ENCODE measurements around the gene CARF. TPM values are rescaled to one million over a fixed set of nuclear protein-coding genes. Genes with fewer than 3 reads are reported as not detected.

The CARF gene
- polyA plus RNA-seq, 1 donor (not counting 4 experiments of a cell fraction or from before 2014, with no cell fraction given), result 5.2 TPM

DNA sequence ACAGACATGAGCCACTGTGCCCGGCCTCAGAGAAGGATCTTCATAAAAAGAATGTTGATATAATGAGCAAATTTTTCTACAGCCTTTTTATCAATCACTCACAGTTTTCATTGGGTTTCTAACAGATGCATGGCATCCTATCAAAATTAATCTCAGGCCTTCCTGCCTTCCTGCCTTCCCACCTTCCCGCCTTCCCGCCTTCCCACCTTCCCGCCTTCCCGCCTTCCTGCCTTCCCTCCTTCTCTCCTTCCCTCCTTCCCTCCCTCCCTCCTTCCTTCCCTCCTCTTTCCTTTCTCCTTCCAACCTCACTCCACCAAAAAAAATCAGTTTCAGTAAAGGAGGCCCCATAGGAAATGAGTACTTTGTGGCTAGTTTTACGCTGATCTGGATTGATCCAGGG is 48.4 kb downstream of the CARF start:
- Histone ChIP-seq H3K4me3 (ENCODE audit: control insufficient read depth in 2 of 3, extremely low read depth in 1 of 3, insufficient read depth in 2 of 3, low read depth in 1 of 3, low read length in 3 of 3) (no peak overlapping the region), H3K4me2 (ENCODE audit: control insufficient read depth, extremely low read depth, insufficient read depth, low read depth, low read length) (no peak overlapping the region), H3K4me1 (ENCODE audit: control insufficient read depth, extremely low read depth, insufficient read depth, low read length) (no peaks in the 10 kb centered on the region), H3K9me1 (ENCODE audit: control insufficient read depth, extremely low read depth, insufficient read depth, low read length) (no peaks in the 10 kb centered on the region), H3K79me2 (ENCODE audit: control insufficient read depth, insufficient read depth, low read length) (no peaks in the 10 kb centered on the region), H3K9me3 (ENCODE audit: control insufficient read depth, low read depth, low read length) (no peaks in the 10 kb centered on the region), H2AFZ (ENCODE audit: control insufficient read depth, low read length) (no peak overlapping the region), H3K27ac (ENCODE audit: control insufficient read depth, insufficient read depth, low read length) (no peak overlapping the region), H4K20me1 (ENCODE audit: control insufficient read depth, extremely low read depth, insufficient read depth, low read length) (no peaks in the 10 kb centered on the region), H3K9ac (ENCODE audit: control insufficient read depth, extremely low read depth, insufficient read depth, low read length) (no peak overlapping the region), H3K27me3 (ENCODE audit: control insufficient read depth, extremely low read depth, insufficient read depth, low read length) (no peaks in the 10 kb centered on the region), H3K36me3 (ENCODE audit: control insufficient read depth in 2 of 2, extremely low read depth in 1 of 2, insufficient read depth in 2 of 2, low read length in 2 of 2) (no peaks in the 10 kb centered on the region)
- FAIRE-seq, result no peak
- DNase-seq (ENCODE audit: low read depth, low spot score), result no peak
- dilution Hi-C loops (cut with MboI; ENCODE audit: extremely low pct_ligation_motif_present, low sequenced_read_pairs), result no loop called here
- TF ChIP-seq, protein P1, sequence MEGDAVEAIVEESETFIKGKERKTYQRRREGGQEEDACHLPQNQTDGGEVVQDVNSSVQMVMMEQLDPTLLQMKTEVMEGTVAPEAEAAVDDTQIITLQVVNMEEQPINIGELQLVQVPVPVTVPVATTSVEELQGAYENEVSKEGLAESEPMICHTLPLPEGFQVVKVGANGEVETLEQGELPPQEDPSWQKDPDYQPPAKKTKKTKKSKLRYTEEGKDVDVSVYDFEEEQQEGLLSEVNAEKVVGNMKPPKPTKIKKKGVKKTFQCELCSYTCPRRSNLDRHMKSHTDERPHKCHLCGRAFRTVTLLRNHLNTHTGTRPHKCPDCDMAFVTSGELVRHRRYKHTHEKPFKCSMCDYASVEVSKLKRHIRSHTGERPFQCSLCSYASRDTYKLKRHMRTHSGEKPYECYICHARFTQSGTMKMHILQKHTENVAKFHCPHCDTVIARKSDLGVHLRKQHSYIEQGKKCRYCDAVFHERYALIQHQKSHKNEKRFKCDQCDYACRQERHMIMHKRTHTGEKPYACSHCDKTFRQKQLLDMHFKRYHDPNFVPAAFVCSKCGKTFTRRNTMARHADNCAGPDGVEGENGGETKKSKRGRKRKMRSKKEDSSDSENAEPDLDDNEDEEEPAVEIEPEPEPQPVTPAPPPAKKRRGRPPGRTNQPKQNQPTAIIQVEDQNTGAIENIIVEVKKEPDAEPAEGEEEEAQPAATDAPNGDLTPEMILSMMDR (optimal IDR thresholded peaks at IDR 0.05 in 1 of 3, IDR thresholded peaks at IDR 0.05 in 1 of 3, conservative IDR thresholded peaks at IDR 0.05 in 1 of 3; ENCODE audit: extremely low read depth in 1 of 3, insufficient read depth in 2 of 3, low read length in 3 of 3), result no peak
- no peak for TF ChIP-seq EZH2 (IDR thresholded peaks at IDR 0.05; ENCODE audit: low read length)

DNA sequence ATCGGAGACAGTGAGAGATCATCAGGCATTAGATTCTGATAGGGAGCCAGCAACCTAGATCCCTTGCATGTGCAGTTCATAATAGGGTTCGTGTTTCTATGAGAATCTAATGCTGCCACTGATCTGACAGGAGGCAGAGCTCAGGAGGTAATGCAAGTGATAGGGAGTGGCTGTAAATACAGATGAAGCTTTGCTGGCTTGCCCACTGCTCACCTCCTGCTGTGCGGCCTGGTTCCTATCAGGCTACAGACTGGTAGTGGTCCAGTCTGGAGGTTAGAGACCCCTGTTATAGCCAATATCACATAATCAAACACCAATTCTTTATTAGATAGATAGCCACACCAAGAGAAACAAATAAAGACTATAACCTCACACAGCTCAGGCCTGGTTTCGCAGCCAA is 51.6 kb downstream of the CARF start:
- Histone ChIP-seq H3K9me3 (ENCODE audit: control insufficient read depth, low read depth, low read length) (no peaks in the 10 kb centered on the region), H4K20me1 (ENCODE audit: control insufficient read depth, extremely low read depth, insufficient read depth, low read length) (no peaks in the 10 kb centered on the region), H3K27ac (ENCODE audit: control insufficient read depth, insufficient read depth, low read length) (no peak overlapping the region), H3K27me3 (ENCODE audit: control insufficient read depth, extremely low read depth, insufficient read depth, low read length) (no peaks in the 10 kb centered on the region), H3K4me2 (ENCODE audit: control insufficient read depth, extremely low read depth, insufficient read depth, low read depth, low read length) (no peak overlapping the region), H3K36me3 (ENCODE audit: control insufficient read depth in 2 of 2, extremely low read depth in 1 of 2, insufficient read depth in 2 of 2, low read length in 2 of 2) (no peaks in the 10 kb centered on the region), H3K9ac (ENCODE audit: control insufficient read depth, extremely low read depth, insufficient read depth, low read length) (no peak overlapping the region), H2AFZ (ENCODE audit: control insufficient read depth, low read length) (no peak overlapping the region), H3K4me1 (ENCODE audit: control insufficient read depth, extremely low read depth, insufficient read depth, low read length) (no peaks in the 10 kb centered on the region), H3K79me2 (ENCODE audit: control insufficient read depth, insufficient read depth, low read length) (no peaks in the 10 kb centered on the region), H3K9me1 (ENCODE audit: control insufficient read depth, extremely low read depth, insufficient read depth, low read length) (no peaks in the 10 kb centered on the region), H3K4me3 (ENCODE audit: control insufficient read depth in 2 of 3, extremely low read depth in 1 of 3, insufficient read depth in 2 of 3, low read depth in 1 of 3, low read length in 3 of 3) (no peak overlapping the region)
- TF ChIP-seq EZH2 (IDR thresholded peaks at IDR 0.05; ENCODE audit: low read length), result no peak
- TF ChIP-seq, protein P1 (optimal IDR thresholded peaks at IDR 0.05 in 1 of 3, IDR thresholded peaks at IDR 0.05 in 1 of 3, conservative IDR thresholded peaks at IDR 0.05 in 1 of 3; ENCODE audit: extremely low read depth in 1 of 3, insufficient read depth in 2 of 3, low read length in 3 of 3), result no peak
- no peak for FAIRE-seq
- no peak for DNase-seq (ENCODE audit: low read depth, low spot score)
- dilution Hi-C loops (cut with MboI; ENCODE audit: extremely low pct_ligation_motif_present, low sequenced_read_pairs), result no loop called here
